Neural cell (in vitro differentiated cells): Measurements from ENCODE around the gene PROC. TPM values are rescaled to one million over a fixed set of nuclear protein-coding genes. Genes with fewer than 3 reads are reported as not detected.

Experiments used
- H2AFZ ChIP-seq: fragments of 200-600, 300-800 bp; sonication (generic), shearing (Covaris generic); 2 replicates; pipeline ENCODE4 v1.6.0; 2014; ENCODE audit warnings: low read depth, mild to moderate bottlenecking, antibody characterized with exemption, low read length, moderate library complexity
- H3F3A ChIP-seq: fragments of 200-600 bp; shearing (Covaris generic); 2 replicates; pipeline ENCODE4 v1.6.1; 2016; ENCODE audit warnings: mild to moderate bottlenecking, moderate library complexity, mixed read lengths, antibody characterized with exemption, low read length; ENCODE audit not compliant: insufficient read depth, poor library complexity, severe bottlenecking
- H3K27ac ChIP-seq: fragments of 200-600, 300-800 bp; sonication (generic), shearing (Covaris generic); 2 replicates; pipeline ENCODE4 v1.5.1; 2014; ENCODE audit warnings: mild to moderate bottlenecking, low read length, moderate library complexity
- H3K27me3 ChIP-seq: fragments of 300-800, 200-600 bp; sonication (generic), shearing (Covaris generic); 2 replicates; pipeline ENCODE4 v1.6.0; 2014; ENCODE audit warnings: mild to moderate bottlenecking, low read depth, low read length, moderate library complexity; ENCODE audit not compliant: insufficient read depth
- H3K36me3 ChIP-seq: fragments of 300-800, 200-600 bp; sonication (generic), shearing (Covaris generic); 2 replicates; pipeline ENCODE4 v1.5.1; 2014; ENCODE audit warnings: mild to moderate bottlenecking, antibody characterized with exemption, low read length, moderate library complexity; ENCODE audit not compliant: insufficient read depth
- H3K4me2 ChIP-seq: fragments of 300-800, 200-600 bp; sonication (generic), shearing (Covaris generic); 2 replicates; pipeline ENCODE4 v1.6.0; 2014; ENCODE audit warnings: mild to moderate bottlenecking, low read length
- H3K4me3 ChIP-seq: fragments of 300-800, 200-600 bp; sonication (generic), shearing (Covaris generic); 2 replicates; pipeline ENCODE4 v1.5.1; 2014; ENCODE audit warnings: mild to moderate bottlenecking, low read length, moderate library complexity
- H3K79me2 ChIP-seq: fragments of 200-600 bp; shearing (Covaris generic); replicated peaks from 2 replicates; pipeline ENCODE4 v1.6.0; 2014; ENCODE audit warnings: mild to moderate bottlenecking, low read length, moderate library complexity; ENCODE audit not compliant: insufficient read depth
- H3K9ac ChIP-seq: fragments of 300-800, 200-600 bp; sonication (generic), shearing (Covaris generic); 2 replicates; pipeline ENCODE4 v1.6.1; 2016; ENCODE audit warnings: mild to moderate bottlenecking, low read length, mixed read lengths
- H3K9me2 ChIP-seq: fragments of 200-600 bp; shearing (Covaris generic); 2 replicates; pipeline ENCODE4 v1.6.1; 2016; ENCODE audit warnings: mild to moderate bottlenecking, low read length, mixed read lengths; ENCODE audit not compliant: insufficient read depth
- H3K9me3 ChIP-seq: fragments of 200-600, 300-800 bp; sonication (generic), shearing (Covaris generic); 2 replicates; pipeline ENCODE4 v1.6.1; 2016; ENCODE audit warnings: mild to moderate bottlenecking, mixed run types, low read length, moderate library complexity, mixed read lengths
- H4K20me1 ChIP-seq: fragments of 200-600 bp; shearing (Covaris generic); 2 replicates; pipeline ENCODE4 v1.6.1; 2016; ENCODE audit warnings: mild to moderate bottlenecking, mixed run types; ENCODE audit not compliant: insufficient read depth
- CTCF ChIP-seq: fragments of 450-650 bp; IDR thresholded peaks from 2 replicates; pipeline ENCODE4 v1.5.1; 2014; ENCODE audit warnings: antibody characterized with exemption, mild to moderate bottlenecking, moderate library complexity; ENCODE audit not compliant: poor library complexity, severe bottlenecking
- EP300 ChIP-seq: fragments of 450-650 bp; conservative IDR thresholded peaks from 2 replicates; pipeline ENCODE4 v1.6.1; 2014; ENCODE audit warnings: antibody characterized with exemption, mild to moderate bottlenecking, moderate library complexity; ENCODE audit not compliant: poor library complexity, severe bottlenecking
- EZH2 ChIP-seq: fragments of 200-600, 300-800 bp; shearing (Covaris generic), sonication (generic); IDR thresholded peaks from 2 replicates; pipeline ENCODE4 v1.6.1; 2014; ENCODE audit warnings: antibody characterized with exemption, low read length, borderline replicate concordance, mild to moderate bottlenecking; ENCODE audit not compliant: insufficient read depth, poor library complexity, severe bottlenecking
- MXI1 ChIP-seq: fragments of 450-650 bp; conservative IDR thresholded peaks from 2 replicates; pipeline ENCODE4 v1.6.1; 2014; ENCODE audit warnings: antibody characterized with exemption, mild to moderate bottlenecking; ENCODE audit not compliant: poor library complexity, severe bottlenecking
- POLR2AphosphoS5 ChIP-seq: IDR thresholded peaks from 2 replicates; pipeline ENCODE4 v1.6.1; 2012
- RAD21 ChIP-seq: fragments of 450-650 bp; conservative IDR thresholded peaks from 2 replicates; pipeline ENCODE4 v1.6.1; 2014; ENCODE audit warnings: antibody characterized with exemption, mild to moderate bottlenecking, moderate library complexity
- REST ChIP-seq: IDR thresholded peaks from 2 replicates; pipeline ENCODE4 v1.6.1; 2012; ENCODE audit warnings: borderline replicate concordance
- SMC3 ChIP-seq: fragments of 450-650 bp; conservative IDR thresholded peaks from 2 replicates; pipeline ENCODE4 v1.6.1; 2014; ENCODE audit warnings: antibody characterized with exemption, mild to moderate bottlenecking, moderate library complexity; ENCODE audit not compliant: poor library complexity
- TAF1 ChIP-seq: IDR thresholded peaks from 2 replicates; pipeline ENCODE4 v1.6.1; 2012; ENCODE audit warnings: low read depth
- polyA plus RNA-seq: library from polyadenylated mRNA; depleted of rRNA; stranded (reverse); fragments of >200 nt; gene quantifications from 2 replicates; pipeline ENCODE4 v1.2.3, GENCODE V29; 2014

The PROC gene
- polyA plus RNA-seq, 1 donor from 2014 or later, result 0.33 TPM

- Histone ChIP-seq H3K27ac (no peak overlapping the region), H3F3A (no peaks in the 10 kb centered on the region), H3K36me3 (no peaks in the 10 kb centered on the region), H3K79me2 (no peaks in the 10 kb centered on the region), H3K4me2 (no peak overlapping the region), H3K9me3 (no peaks in the 10 kb centered on the region), H3K27me3 (peaks cover 21% of the 10 kb centered on the region), H3K9me2 (no peaks in the 10 kb centered on the region), H3K4me3 (no peak overlapping the region), H4K20me1 (no peaks in the 10 kb centered on the region), H3K9ac (no peak overlapping the region), H2AFZ (no peak overlapping the region)
- TF ChIP-seq EP300 (no peak), RAD21 (no peak), SMC3 (no peak), MXI1 (no peak), TAF1 (no peak), EZH2 (no peak), POLR2AphosphoS5 (no peak), REST (no peak), CTCF (no peak)
These were observed 3.3 kb upstream of the PROC start for GRCh38 chr2:127414638-127415592.

GRCh38 chr2:127415593-127416505 lies 2.4 kb upstream of the PROC start:
- TF ChIP-seq CTCF, result peak; percentile 70
- TF ChIP-seq EP300, result no peak
- peak; percentile 38 for TF ChIP-seq RAD21
- TF ChIP-seq SMC3, result peak; percentile 51
- TF ChIP-seq REST, result no peak
- no peak for TF ChIP-seq POLR2AphosphoS5
- no peak for TF ChIP-seq EZH2
- TF ChIP-seq TAF1, result no peak
- no peak for TF ChIP-seq MXI1
- H4K20me1 ChIP-seq, result no peaks in the 10 kb centered on the region
- H2AFZ ChIP-seq, result no peak overlapping the region
- peak overlapping the region; percentile 59 for H3K4me3 ChIP-seq
- no peak overlapping the region for H3K9ac ChIP-seq
- no peaks in the 10 kb centered on the region for H3K9me3 ChIP-seq
- no peak overlapping the region for H3K4me2 ChIP-seq
- no peaks in the 10 kb centered on the region for H3F3A ChIP-seq
- H3K27me3 ChIP-seq, result peaks cover 21% of the 10 kb centered on the region
- no peak overlapping the region for H3K27ac ChIP-seq
- H3K9me2 ChIP-seq, result no peaks in the 10 kb centered on the region
- H3K36me3 ChIP-seq, result no peaks in the 10 kb centered on the region
- no peaks in the 10 kb centered on the region for H3K79me2 ChIP-seq
